IMR-90 (cell line): Measurements from ENCODE around the gene RHOBTB3. TPM values are rescaled to one million over a fixed set of nuclear protein-coding genes. Genes with fewer than 3 reads are reported as not detected.

Experiments used
- ATAC-seq: fragments of 200-7000 bp; cut with Tn5 transposase; 2 replicates; pipeline ENCODE4 v1.9.1; 2020; ENCODE audit warnings: low read depth, mild to moderate bottlenecking, moderate library complexity
- BruUV-seq: library from RNA; stranded (reverse); fragments of 400-500 nt; replicated peaks from 2 replicates; lab custom pipeline; 2021; lab: Mats Ljungman, UMichigan
- CTCF ChIA-PET: fragments of 300-600 bp; formaldehyde crosslinking; extraction: SDS; loops from one replicate; lab custom pipeline; 2021; ENCODE audit warnings: antibody characterized with exemption; lab: Yijun Ruan, JAX
- POLR2A ChIA-PET: fragments of 300-600 bp; sonication (Branson Sonifier 250); formaldehyde crosslinking; loops from one replicate; lab custom pipeline; 2022; ENCODE audit warnings: antibody characterized with exemption; ENCODE audit not compliant: unreplicated experiment; lab: Charles Lee
- DNase-seq: peaks from one replicate; pipeline ENCODE4 v3.0.0; 2013
- H2AFZ ChIP-seq: replicated peaks from 2 replicates; pipeline ENCODE3; 2013; ENCODE audit warnings: low read length, mild to moderate bottlenecking; ENCODE audit not compliant: poor library complexity
- H2AK5ac ChIP-seq: 2 replicates; pipeline ENCODE4 v1.6.1; 2013; ENCODE audit warnings: low read depth, low read length, inconsistent platforms
- H2AK9ac ChIP-seq: replicated peaks from 2 replicates; pipeline ENCODE3; 2013; ENCODE audit warnings: mild to moderate bottlenecking, low read depth, low read length, moderate library complexity; ENCODE audit not compliant: poor library complexity
- H2BK120ac ChIP-seq: 2 replicates; pipeline ENCODE4 v1.6.1; 2013; ENCODE audit warnings: low read depth, low read length, inconsistent platforms
- H2BK15ac ChIP-seq: 3 replicates; pipeline ENCODE4 v1.6.1; 2013; ENCODE audit warnings: low read depth, low read length, inconsistent platforms
- H2BK20ac ChIP-seq: 2 replicates; pipeline ENCODE4 v1.6.1; 2013; ENCODE audit warnings: low read depth, mild to moderate bottlenecking, inconsistent platforms, low read length, moderate library complexity
- H2BK5ac ChIP-seq: 2 replicates; pipeline ENCODE4 v1.6.1; 2013; ENCODE audit warnings: mild to moderate bottlenecking, low read depth, low read length, inconsistent platforms; ENCODE audit not compliant: poor library complexity, severe bottlenecking
- H3K14ac ChIP-seq: replicated peaks from 2 replicates; pipeline ENCODE4 v1.6.1; 2013; ENCODE audit warnings: low read depth, low read length, inconsistent platforms
- H3K18ac ChIP-seq: 2 replicates; pipeline ENCODE4 v1.6.1; 2013; ENCODE audit warnings: low read depth, low read length, control low read depth
- H3K23ac ChIP-seq: 2 replicates; pipeline ENCODE4 v1.6.1; 2013; ENCODE audit warnings: low read depth, low read length, inconsistent platforms
- H3K27ac ChIP-seq: 2 replicates; pipeline ENCODE4 v1.5.1; 2013; ENCODE audit warnings: mild to moderate bottlenecking, control low read depth, low read length; ENCODE audit not compliant: insufficient read depth
- H3K27me3 ChIP-seq: 2 replicates; pipeline ENCODE4 v1.6.1; 2013; ENCODE audit warnings: low read length; ENCODE audit not compliant: control insufficient read depth, insufficient read depth
- H3K36me3 ChIP-seq: 2 replicates; pipeline ENCODE4 v1.6.1; 2013; ENCODE audit warnings: low read length, mixed read lengths; ENCODE audit not compliant: control insufficient read depth, insufficient read depth
- H3K4ac ChIP-seq: 2 replicates; pipeline ENCODE4 v1.6.1; 2013; ENCODE audit warnings: low read depth, low read length, inconsistent platforms
- H3K4me1 ChIP-seq: 2 replicates; pipeline ENCODE4 v1.6.1; 2013; ENCODE audit warnings: low read length, mixed read lengths; ENCODE audit not compliant: control insufficient read depth, insufficient read depth
- H3K4me2 ChIP-seq: 2 replicates; pipeline ENCODE4 v1.6.1; 2013; ENCODE audit warnings: low read depth, mild to moderate bottlenecking, control low read depth, low read length, moderate library complexity
- H3K4me3 ChIP-seq: 2 replicates; pipeline ENCODE4 v1.5.1; 2013; ENCODE audit warnings: low read depth, mild to moderate bottlenecking, control low read depth, low read length, moderate library complexity; ENCODE audit not compliant: insufficient read depth
- H3K56ac ChIP-seq: 2 replicates; pipeline ENCODE4 v1.6.1; 2013; ENCODE audit warnings: low read length, inconsistent platforms; ENCODE audit not compliant: insufficient read depth; ENCODE audit errors: extremely low read depth
- H3K79me1 ChIP-seq, 2 experiments: 2 replicates each; pipeline ENCODE4 v1.6.1; 2013; ENCODE audit warnings: low read length in 2 of 2, inconsistent platforms in 1 of 2, low read depth in 1 of 2
- H3K9ac ChIP-seq: 2 replicates; pipeline ENCODE4 v1.6.1; 2013; ENCODE audit warnings: low read depth, low read length, control low read depth
- H3K9me1 ChIP-seq: 2 replicates; pipeline ENCODE4 v1.6.1; 2013; ENCODE audit warnings: low read length, inconsistent platforms; ENCODE audit not compliant: insufficient read depth
- H3K9me3 ChIP-seq: 2 replicates; pipeline ENCODE4 v1.6.1; 2013; ENCODE audit warnings: low read length; ENCODE audit not compliant: control insufficient read depth, insufficient read depth
- H4K20me1 ChIP-seq: 2 replicates; pipeline ENCODE4 v1.6.1; 2013; ENCODE audit warnings: low read length, inconsistent platforms; ENCODE audit not compliant: insufficient read depth
- H4K5ac ChIP-seq: 2 replicates; pipeline ENCODE4 v1.6.1; 2013; ENCODE audit warnings: mild to moderate bottlenecking, low read depth, low read length, control low read depth
- H4K8ac ChIP-seq, 2 experiments: 2 replicates each; pipeline ENCODE4 v1.6.1; 2013; ENCODE audit warnings: low read depth in 2 of 2, low read length in 2 of 2, control low read depth in 1 of 2, inconsistent platforms in 1 of 2
- H4K91ac ChIP-seq: 2 replicates; pipeline ENCODE4 v1.6.1; 2013; ENCODE audit warnings: low read depth, low read length, inconsistent platforms; ENCODE audit not compliant: insufficient read depth
- BHLHE40 ChIP-seq: fragments of 150-350 bp; IDR thresholded peaks from 2 replicates; pipeline ENCODE4 v1.6.1; 2016; ENCODE audit warnings: mild to moderate bottlenecking, low read depth, low read length
- CEBPB ChIP-seq: IDR thresholded peaks from 2 replicates; pipeline ENCODE4 v1.6.1; 2012; ENCODE audit warnings: low read depth, low read length, improper control_type of control experiment
- CHD1 ChIP-seq: IDR thresholded peaks from 2 replicates; pipeline ENCODE4 v1.6.1; 2012; ENCODE audit warnings: low read depth, low read length, improper control_type of control experiment
- CTCF ChIP-seq: conservative IDR thresholded peaks from 2 replicates; pipeline ENCODE4 v1.5.1; 2012; ENCODE audit warnings: mild to moderate bottlenecking, low read depth, low read length, improper control_type of control experiment
- ELK1 ChIP-seq: fragments of 150-350 bp; IDR thresholded peaks from 2 replicates; pipeline ENCODE4 v1.6.1; 2016; ENCODE audit warnings: low read depth, mild to moderate bottlenecking, low read length, moderate library complexity, borderline replicate concordance
- FOS ChIP-seq: fragments of 150-350 bp; IDR thresholded peaks from 2 replicates; pipeline ENCODE4 v1.6.1; 2016; ENCODE audit warnings: low read depth, low read length
- MAFK ChIP-seq: IDR thresholded peaks from 2 replicates; pipeline ENCODE4 v1.6.1; 2012; ENCODE audit warnings: low read depth, low read length, improper control_type of control experiment
- MAZ ChIP-seq: IDR thresholded peaks from 2 replicates; pipeline ENCODE4 v1.6.1; 2012; ENCODE audit warnings: low read depth, mild to moderate bottlenecking, low read length, improper control_type of control experiment, moderate library complexity, borderline replicate concordance
- MXI1 ChIP-seq: IDR thresholded peaks from 2 replicates; pipeline ENCODE4 v1.6.1; 2012; ENCODE audit warnings: low read depth, mild to moderate bottlenecking, low read length, moderate library complexity, borderline replicate concordance
- NFE2L2 ChIP-seq: fragments of 150-350 bp; IDR thresholded peaks from 2 replicates; pipeline ENCODE4 v1.6.1; 2016; ENCODE audit warnings: low read depth, mild to moderate bottlenecking, low read length
- POLR2A ChIP-seq: IDR thresholded peaks from 2 replicates; pipeline ENCODE4 v1.6.1; 2012; ENCODE audit warnings: mild to moderate bottlenecking, low read depth, low read length
- RAD21 ChIP-seq: IDR thresholded peaks from 2 replicates; pipeline ENCODE4 v1.6.1; 2012; ENCODE audit warnings: low read length, improper control_type of control experiment
- RCOR1 ChIP-seq: IDR thresholded peaks from 2 replicates; pipeline ENCODE4 v1.6.1; 2012; ENCODE audit warnings: mild to moderate bottlenecking, low read length, improper control_type of control experiment; ENCODE audit not compliant: insufficient replicate concordance
- RFX5 ChIP-seq: IDR thresholded peaks from 2 replicates; pipeline ENCODE4 v1.8.0; 2012; ENCODE audit warnings: low read depth, mild to moderate bottlenecking, low read length, moderate library complexity
- SMC3 ChIP-seq: fragments of 150-350 bp; IDR thresholded peaks from 2 replicates; pipeline ENCODE4 v1.6.1; 2016; ENCODE audit warnings: low read depth, mild to moderate bottlenecking, antibody characterized with exemption, low read length, moderate library complexity
- USF2 ChIP-seq: fragments of 150-350 bp; IDR thresholded peaks from 2 replicates; pipeline ENCODE4 v1.6.1; 2017; ENCODE audit warnings: mild to moderate bottlenecking, antibody characterized with exemption, low read length, low read depth
- WGBS, 2 experiments: methylation state at CpG; one replicate each; pipeline versions ENCODE4 v1.1.5 to v1.1.7; 2013; ENCODE audit warnings: missing lambda C conversion rate in 2 of 2; ENCODE audit not compliant: insufficient read length in 1 of 2; ENCODE audit errors: extremely low coverage in 2 of 2; 5-methylcytosine and 5-hydroxymethylcytosine counted together
- dilution Hi-C: fragments of 300-500 bp; cut with HindIII; formaldehyde crosslinking; loops from one replicate; pipeline ENCODE4 v1.14.3; 2018; ENCODE audit warnings: low sequenced_read_pairs; ENCODE audit not compliant: unreplicated experiment
- in situ Hi-C: fragments of 300-500 bp; cut with MboI; formaldehyde crosslinking; loops from 3 replicates; pipeline ENCODE4 v1.14.3; 2019; ENCODE audit warnings: low sequenced_read_pairs, inconsistent platforms, mixed read lengths
- intact Hi-C: fragments of 100-400 bp; cut with micrococcal nuclease; formaldehyde crosslinking; loops from 2 replicates; pipeline ENCODE4 v1.10.0; 2022
- polyA plus RNA-seq, 3 experiments: library from polyadenylated mRNA; depleted of rRNA; stranded (reverse); fragments of >200 nt; gene quantifications; 2 replicates each; pipeline ENCODE4 v1.2.3, GENCODE V29; 2012; ENCODE audit warnings: low replicate concordance in 1 of 3
- total RNA-seq: library from RNA; depleted of rRNA; stranded (reverse); fragments of >200 nt; gene quantifications from 2 replicates; pipeline ENCODE4 v1.2.3, GENCODE V29; 2012

The RHOBTB3 gene
- total and polyA plus RNA-seq, 2 of the 4 experiments (the other 2 are of a cell fraction) = 117 to 447 TPM

- no peak overlapping the region for H4K8ac ChIP-seq
- H2AFZ ChIP-seq = peak overlapping the region; percentile 48
- in situ Hi-C loops (no loop called here), dilution Hi-C loops (no loop called here), intact Hi-C loops (no loop called here)
- no peaks in the 10 kb centered on the region for H3K9me3 ChIP-seq
- ATAC-seq (no peak), DNase-seq (no peak)
- no peak overlapping the region for H3K56ac ChIP-seq
- no peak overlapping the region for H4K91ac ChIP-seq
- H2BK120ac ChIP-seq = no peak overlapping the region; the same call in 1 of the 2 replicates
- no peak overlapping the region for H3K9ac ChIP-seq
- H3K4me2 ChIP-seq = no peak overlapping the region
- H3K4me3 ChIP-seq = no peak overlapping the region
- POLR2A ChIA-PET = interaction anchor here (0.6 kb wide), 1 partner anchor 26 kb away, joined by 3 read pairs; no protein-coding TSS in a partner anchor
- no peak overlapping the region for H4K5ac ChIP-seq
- no TSS peak for BruUV-seq
- H2BK5ac ChIP-seq = no peak overlapping the region
- no peak overlapping the region for H3K27ac ChIP-seq
- 0 out of 2 replicates have a peak overlapping the region, but pooled peaks have one; percentile 39 for H3K4ac ChIP-seq
- CTCF ChIA-PET = interaction anchor here (0.6 kb wide), 1 partner anchor 46 kb away, joined by 4 read pairs; no protein-coding TSS in a partner anchor
- no peak overlapping the region for H2BK15ac ChIP-seq
- peaks cover 14% of the 10 kb centered on the region for H3K4me1 ChIP-seq
- TF ChIP-seq CTCF (no peak), BHLHE40 (no peak), MAZ (no peak), RCOR1 (no peak), RFX5 (no peak), MXI1 (no peak), POLR2A (no peak), CHD1 (no peak), FOS (no peak), RAD21 (no peak), CEBPB (no peak), SMC3 (no peak), MAFK (no peak), USF2 (no peak), ELK1 (no peak), NFE2L2 (no peak)
- H2BK20ac ChIP-seq = peak overlapping the region; percentile 42; the same call in 1 of the 2 replicates
- H3K79me1 ChIP-seq = peaks cover 0 to 6% of the 10 kb centered on the region in 2 experiments; a peak in 1 of 4 replicates
- H4K20me1 ChIP-seq = no peaks in the 10 kb centered on the region
- no peaks in the 10 kb centered on the region for H3K27me3 ChIP-seq
- peaks cover 11% of the 10 kb centered on the region for H3K9me1 ChIP-seq
- H3K18ac ChIP-seq = no peak overlapping the region
- no peak overlapping the region for H2AK5ac ChIP-seq
- no peak overlapping the region for H3K23ac ChIP-seq
- no peaks in the 10 kb centered on the region for H3K36me3 ChIP-seq
- H2AK9ac ChIP-seq = no peak overlapping the region
- H3K14ac ChIP-seq = 0 out of 2 replicates have a peak overlapping the region, but pooled peaks have one; percentile 0
- WGBS, 2 experiments = no CpG with 5 or more reads among the region's 3 CpGs
Observed at GRCh38 chr5:95827892-95828246, 96.7 kb downstream of the RHOBTB3 start.
